ENCODE data around the gene AMTN. TPM values are rescaled to one million over a fixed set of nuclear protein-coding genes. Genes with fewer than 3 reads are reported as not detected.
A peak's percentile ranks its signal among the peaks of the same experiment; 100 is the strongest.

Gene AMTN
- total RNA-seq, 1 experiment from 2014 or later: not detected

DNA sequence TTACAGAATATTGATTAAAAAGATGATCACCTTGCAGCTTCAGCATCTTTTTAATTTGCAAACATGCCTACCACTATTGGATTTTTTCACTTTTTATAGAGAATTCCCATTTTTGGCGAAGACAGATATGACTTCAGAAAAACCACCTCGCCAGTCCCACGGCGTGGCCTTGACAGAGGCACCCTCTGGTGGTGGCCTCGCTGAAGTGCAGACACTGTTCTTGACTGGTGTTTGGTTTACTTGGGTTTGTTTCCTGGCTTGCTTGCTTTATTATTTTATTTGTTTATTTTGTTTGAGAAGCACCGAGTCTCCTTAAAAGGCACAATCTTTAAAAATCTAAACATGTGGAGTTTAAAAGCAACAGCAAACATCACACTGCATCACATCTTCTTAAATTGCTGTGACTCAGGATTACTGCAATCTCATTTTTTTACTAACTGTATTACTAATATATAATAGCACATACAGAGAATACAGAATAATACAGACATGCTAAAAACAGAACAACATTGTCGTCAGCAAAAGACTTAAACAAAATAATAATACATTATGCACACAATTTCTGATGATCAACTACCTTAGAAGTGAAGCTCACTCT lies 13.1 kb upstream of the AMTN start:
- peaks cover 37% of the 10 kb centered on the region for H3K27me3 ChIP-seq (ENCODE audit: low read length)
- ATAC-seq: peak; percentile 88
- H3K9me3 ChIP-seq (ENCODE audit: low read length): no peaks in the 10 kb centered on the region
- BruUV-seq (replicated peaks): no TSS peak
- H2AFZ ChIP-seq (ENCODE audit: low read length): no peak overlapping the region
- H3K27ac ChIP-seq (ENCODE audit: low read length): no peak overlapping the region
- H3K79me2 ChIP-seq (ENCODE audit: low read length): no peaks in the 10 kb centered on the region
- H3K4me3 ChIP-seq (ENCODE audit: low read length): no peak overlapping the region
- H3K9me2 ChIP-seq (replicated peaks; ENCODE audit: low read length): 0 out of 2 replicates have a peak, but pooled peaks cover 3% of the 10 kb centered on the region
- DNase-seq: peak; percentile 81
- TF ChIP-seq, protein P1, sequence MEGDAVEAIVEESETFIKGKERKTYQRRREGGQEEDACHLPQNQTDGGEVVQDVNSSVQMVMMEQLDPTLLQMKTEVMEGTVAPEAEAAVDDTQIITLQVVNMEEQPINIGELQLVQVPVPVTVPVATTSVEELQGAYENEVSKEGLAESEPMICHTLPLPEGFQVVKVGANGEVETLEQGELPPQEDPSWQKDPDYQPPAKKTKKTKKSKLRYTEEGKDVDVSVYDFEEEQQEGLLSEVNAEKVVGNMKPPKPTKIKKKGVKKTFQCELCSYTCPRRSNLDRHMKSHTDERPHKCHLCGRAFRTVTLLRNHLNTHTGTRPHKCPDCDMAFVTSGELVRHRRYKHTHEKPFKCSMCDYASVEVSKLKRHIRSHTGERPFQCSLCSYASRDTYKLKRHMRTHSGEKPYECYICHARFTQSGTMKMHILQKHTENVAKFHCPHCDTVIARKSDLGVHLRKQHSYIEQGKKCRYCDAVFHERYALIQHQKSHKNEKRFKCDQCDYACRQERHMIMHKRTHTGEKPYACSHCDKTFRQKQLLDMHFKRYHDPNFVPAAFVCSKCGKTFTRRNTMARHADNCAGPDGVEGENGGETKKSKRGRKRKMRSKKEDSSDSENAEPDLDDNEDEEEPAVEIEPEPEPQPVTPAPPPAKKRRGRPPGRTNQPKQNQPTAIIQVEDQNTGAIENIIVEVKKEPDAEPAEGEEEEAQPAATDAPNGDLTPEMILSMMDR (conservative IDR thresholded peaks at IDR 0.05; ENCODE audit: low read depth, low read length): peak; percentile 98
- TF ChIP-seq EZH2 (IDR thresholded peaks at IDR 0.05; ENCODE audit: low read length, unreplicated experiment): no peak
- no peaks in the 10 kb centered on the region for H3K4me1 ChIP-seq (ENCODE audit: insufficient read depth, low read length)
- ChIA-PET POLR2A (ENCODE audit: unreplicated experiment) (no interaction called here), CTCF (interaction anchor here (1.2 kb wide), 1 partner anchor 54 kb away, joined by 3 read pairs; no protein-coding TSS in a partner anchor)
- H3K36me3 ChIP-seq (ENCODE audit: low read depth, low read length): no peaks in the 10 kb centered on the region
- H4K20me1 ChIP-seq (ENCODE audit: low read length): no peaks in the 10 kb centered on the region
- H3F3A ChIP-seq (ENCODE audit: low read length, unreplicated experiment): no peaks in the 10 kb centered on the region
- no peak overlapping the region for H3K9ac ChIP-seq (ENCODE audit: low read length)
- H3K4me2 ChIP-seq (ENCODE audit: low read length): no peak overlapping the region
- intact Hi-C loops (cut with micrococcal nuclease): loop anchor here (1.0 to 2.0 kb wide), 3 partner anchors 54 to 816 kb away; no protein-coding TSS in a partner anchor

DNA sequence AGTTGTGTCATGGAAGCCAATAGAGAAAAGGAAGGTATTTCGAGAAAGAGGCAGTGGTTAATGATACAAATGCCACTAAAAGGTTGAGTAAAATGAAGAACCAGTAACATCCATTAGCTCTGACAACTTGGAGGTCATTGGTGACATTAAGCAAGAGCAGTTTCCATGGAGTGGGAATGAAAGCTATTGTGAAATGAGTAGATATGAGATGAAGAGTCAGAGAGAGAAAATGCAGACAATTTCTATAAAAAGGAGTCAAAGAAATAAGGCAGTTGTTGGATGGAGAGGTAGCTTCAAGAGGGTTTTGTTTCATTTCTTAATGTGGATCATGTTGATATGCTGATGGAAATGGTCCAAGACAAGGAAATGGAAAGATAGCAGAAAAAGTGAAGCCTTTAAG lies 9.6 kb upstream of the AMTN start:
- no peaks in the 10 kb centered on the region for H4K20me1 ChIP-seq (ENCODE audit: low read length)

GRCh38 chr4:70511365-70511764 lies 7.0 kb upstream of the AMTN start:
- H3K4me3 ChIP-seq (ENCODE audit: low read length): no peak overlapping the region
- CTCF ChIA-PET: no interaction called here
- no TSS peak for BruUV-seq (replicated peaks)
- H3K27ac ChIP-seq (ENCODE audit: low read length): no peak overlapping the region
- no peaks in the 10 kb centered on the region for H3F3A ChIP-seq (ENCODE audit: low read length, unreplicated experiment)
- H2AFZ ChIP-seq (ENCODE audit: low read length): no peak overlapping the region
- peak; percentile 29 for DNase-seq
- no peak for TF ChIP-seq EZH2 (IDR thresholded peaks at IDR 0.05; ENCODE audit: low read length, unreplicated experiment)
- H3K27me3 ChIP-seq (ENCODE audit: low read length): peaks cover 44% of the 10 kb centered on the region
- H4K20me1 ChIP-seq (ENCODE audit: low read length): no peaks in the 10 kb centered on the region
- no peak overlapping the region for H3K4me2 ChIP-seq (ENCODE audit: low read length)
- intact Hi-C loops (cut with micrococcal nuclease): no loop called here
- 0 out of 2 replicates have a peak, but pooled peaks cover 7% of the 10 kb centered on the region for H3K4me1 ChIP-seq (ENCODE audit: insufficient read depth, low read length)
- H3K9me3 ChIP-seq (ENCODE audit: low read length): no peaks in the 10 kb centered on the region
- H3K36me3 ChIP-seq (ENCODE audit: low read depth, low read length): no peaks in the 10 kb centered on the region
- peak; percentile 51; the same call in 1 of the 2 replicates for ATAC-seq
- no peaks in the 10 kb centered on the region for H3K79me2 ChIP-seq (ENCODE audit: low read length)
- no peak overlapping the region for H3K9ac ChIP-seq (ENCODE audit: low read length)
- POLR2A ChIA-PET (ENCODE audit: unreplicated experiment): no interaction called here
- no peaks in the 10 kb centered on the region for H3K9me2 ChIP-seq (replicated peaks; ENCODE audit: low read length)

More for the DNA sequence above, 9.6 kb upstream of the AMTN start:
- TF ChIP-seq, protein P1 (conservative IDR thresholded peaks at IDR 0.05; ENCODE audit: low read depth, low read length): no peak
- TF ChIP-seq EZH2phosphoT487 (IDR thresholded peaks at IDR 0.05; ENCODE audit: borderline replicate concordance, low read length): no peak
- no peak for TF ChIP-seq EZH2 (IDR thresholded peaks at IDR 0.05; ENCODE audit: low read length, unreplicated experiment)
- no peaks in the 10 kb centered on the region for H3K79me2 ChIP-seq (ENCODE audit: low read length)
- no peak for DNase-seq
- ChIA-PET CTCF (no interaction called here), POLR2A (ENCODE audit: unreplicated experiment) (no interaction called here)
- no peak overlapping the region for H3K27ac ChIP-seq (ENCODE audit: low read length)
- ATAC-seq: no peak
- no peaks in the 10 kb centered on the region for H3K4me1 ChIP-seq (ENCODE audit: insufficient read depth, low read length)
- H3K9me3 ChIP-seq (ENCODE audit: low read length): no peaks in the 10 kb centered on the region
- no peak overlapping the region for H2AFZ ChIP-seq (ENCODE audit: low read length)
- no peak overlapping the region for H3K4me3 ChIP-seq (ENCODE audit: low read length)
- H3K4me2 ChIP-seq (ENCODE audit: low read length): no peak overlapping the region
- H3K27me3 ChIP-seq (ENCODE audit: low read length): peaks cover 48% of the 10 kb centered on the region
- H3K36me3 ChIP-seq (ENCODE audit: low read depth, low read length): no peaks in the 10 kb centered on the region
- no peaks in the 10 kb centered on the region for H3K9me2 ChIP-seq (replicated peaks; ENCODE audit: low read length)
- no peak overlapping the region for H3K9ac ChIP-seq (ENCODE audit: low read length)
- no TSS peak for BruUV-seq (replicated peaks)
- H3F3A ChIP-seq (ENCODE audit: low read length, unreplicated experiment): no peaks in the 10 kb centered on the region
- intact Hi-C loops (cut with micrococcal nuclease): no loop called here
